PFSK-1 (cell line): ENCODE measurements around the gene GNPTAB.

ENCODE experiments used
- FOXP2 ChIP-seq: optimal IDR thresholded peaks from 2 replicates; pipeline ENCODE3; 2011; ENCODE audit warnings: borderline replicate concordance, control low read depth, inconsistent platforms; ENCODE audit not compliant: insufficient read depth; ENCODE audit errors: extremely low read length, extremely low read depth
- POLR2AphosphoS5 ChIP-seq: IDR thresholded peaks from 2 replicates; pipeline ENCODE4 v1.6.1; 2012; ENCODE audit warnings: low read depth, mild to moderate bottlenecking, control low read depth, low read length, moderate library complexity
- SIN3A ChIP-seq: IDR thresholded peaks from 2 replicates; pipeline ENCODE4 v1.6.1; 2012; ENCODE audit warnings: mild to moderate bottlenecking, low read length, moderate library complexity, borderline replicate concordance; ENCODE audit not compliant: insufficient read depth
- TAF1 ChIP-seq: IDR thresholded peaks from 2 replicates; pipeline ENCODE4 v1.6.1; 2012; ENCODE audit warnings: low read length, control low read depth, borderline replicate concordance; ENCODE audit not compliant: insufficient read depth
- TF ChIP-seq, protein P1 (sequence below), 2 experiments: IDR thresholded peaks; 2 replicates each; pipeline versions ENCODE4 v1.6.1 to v1.8.0; 2011 to 2012; ENCODE audit warnings: low read depth in 2 of 2, low read length in 2 of 2, control low read depth in 1 of 2, inconsistent platforms in 1 of 2, mild to moderate bottlenecking in 1 of 2, moderate library complexity in 1 of 2; ENCODE audit not compliant: insufficient read depth in 1 of 2

Gene GNPTAB

DNA sequence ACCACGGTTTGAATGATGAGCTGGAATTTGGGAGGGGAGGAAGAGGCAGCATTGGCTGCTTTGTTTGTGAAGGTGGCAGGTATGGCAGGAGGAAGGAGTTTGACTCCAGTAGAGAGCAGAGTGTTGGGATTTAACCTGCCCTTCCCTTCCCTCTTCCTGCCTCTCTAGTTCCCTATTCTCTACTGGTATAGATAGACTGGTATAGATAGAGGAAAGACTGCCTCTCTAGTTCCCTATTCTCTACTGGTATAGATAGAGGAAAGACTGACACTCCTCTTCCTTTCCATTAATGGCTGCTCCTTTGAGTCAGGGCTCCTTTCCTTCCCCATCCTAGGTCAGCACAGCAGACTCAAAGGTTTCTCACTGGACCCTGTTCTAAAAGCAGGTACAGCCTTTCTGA lies 83.1 kb downstream of the GNPTAB start:
- TF ChIP-seq SIN3A (no peak), FOXP2 (no peak), POLR2AphosphoS5 (no peak), TAF1 (no peak)
- TF ChIP-seq, protein P1, sequence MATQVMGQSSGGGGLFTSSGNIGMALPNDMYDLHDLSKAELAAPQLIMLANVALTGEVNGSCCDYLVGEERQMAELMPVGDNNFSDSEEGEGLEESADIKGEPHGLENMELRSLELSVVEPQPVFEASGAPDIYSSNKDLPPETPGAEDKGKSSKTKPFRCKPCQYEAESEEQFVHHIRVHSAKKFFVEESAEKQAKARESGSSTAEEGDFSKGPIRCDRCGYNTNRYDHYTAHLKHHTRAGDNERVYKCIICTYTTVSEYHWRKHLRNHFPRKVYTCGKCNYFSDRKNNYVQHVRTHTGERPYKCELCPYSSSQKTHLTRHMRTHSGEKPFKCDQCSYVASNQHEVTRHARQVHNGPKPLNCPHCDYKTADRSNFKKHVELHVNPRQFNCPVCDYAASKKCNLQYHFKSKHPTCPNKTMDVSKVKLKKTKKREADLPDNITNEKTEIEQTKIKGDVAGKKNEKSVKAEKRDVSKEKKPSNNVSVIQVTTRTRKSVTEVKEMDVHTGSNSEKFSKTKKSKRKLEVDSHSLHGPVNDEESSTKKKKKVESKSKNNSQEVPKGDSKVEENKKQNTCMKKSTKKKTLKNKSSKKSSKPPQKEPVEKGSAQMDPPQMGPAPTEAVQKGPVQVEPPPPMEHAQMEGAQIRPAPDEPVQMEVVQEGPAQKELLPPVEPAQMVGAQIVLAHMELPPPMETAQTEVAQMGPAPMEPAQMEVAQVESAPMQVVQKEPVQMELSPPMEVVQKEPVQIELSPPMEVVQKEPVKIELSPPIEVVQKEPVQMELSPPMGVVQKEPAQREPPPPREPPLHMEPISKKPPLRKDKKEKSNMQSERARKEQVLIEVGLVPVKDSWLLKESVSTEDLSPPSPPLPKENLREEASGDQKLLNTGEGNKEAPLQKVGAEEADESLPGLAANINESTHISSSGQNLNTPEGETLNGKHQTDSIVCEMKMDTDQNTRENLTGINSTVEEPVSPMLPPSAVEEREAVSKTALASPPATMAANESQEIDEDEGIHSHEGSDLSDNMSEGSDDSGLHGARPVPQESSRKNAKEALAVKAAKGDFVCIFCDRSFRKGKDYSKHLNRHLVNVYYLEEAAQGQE (IDR thresholded peaks at IDR 0.05; ENCODE audit: insufficient read depth in 1 of 2, low read depth in 2 of 2, low read length in 2 of 2) = no peak

DNA sequence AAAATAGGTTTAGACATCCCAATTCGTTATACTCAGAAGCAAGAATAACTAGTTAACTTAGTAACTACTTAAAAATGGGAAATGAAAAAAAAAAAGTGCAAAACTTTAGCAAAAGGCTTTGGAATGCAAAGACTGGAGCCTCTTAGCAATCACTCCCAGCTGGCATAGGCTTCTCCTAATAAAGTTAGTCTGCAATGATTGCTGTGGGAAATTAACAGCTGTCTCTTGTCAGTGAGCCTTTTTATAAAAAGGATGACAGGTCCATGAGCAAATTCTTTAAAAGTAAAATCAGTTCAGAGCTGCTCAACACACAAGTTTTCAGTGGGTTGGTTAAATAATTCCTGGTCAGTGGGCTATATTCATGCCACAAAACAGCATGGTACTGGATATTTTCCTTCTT lies 84.1 kb downstream of the GNPTAB start:
- TF ChIP-seq FOXP2 (no peak), POLR2AphosphoS5 (no peak), SIN3A (no peak), TAF1 (no peak)
- TF ChIP-seq, protein P1 (IDR thresholded peaks at IDR 0.05; ENCODE audit: insufficient read depth in 1 of 2, low read depth in 2 of 2, low read length in 2 of 2) = no peak

DNA sequence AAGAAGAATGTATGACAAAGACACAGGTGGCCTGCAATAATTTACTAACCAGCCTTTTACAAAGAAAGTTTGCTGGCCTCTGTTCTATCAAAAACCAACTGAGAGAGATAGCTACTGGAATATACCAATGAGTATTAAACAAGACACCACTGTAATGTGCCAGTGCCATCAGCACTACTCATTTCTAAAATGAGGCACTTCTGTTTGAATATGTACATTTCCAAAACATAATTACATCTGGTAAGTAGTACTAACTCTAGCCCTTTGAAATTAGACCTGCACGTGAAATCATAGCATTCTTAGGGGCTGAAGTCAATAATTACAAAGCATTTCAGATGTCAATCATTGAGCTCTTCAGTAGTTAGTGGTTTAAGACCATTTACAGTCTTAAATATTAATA lies 84.6 kb downstream of the GNPTAB start:
- TF ChIP-seq POLR2AphosphoS5 (no peak), SIN3A (no peak), TAF1 (no peak), FOXP2 (no peak)
- TF ChIP-seq, protein P1 (IDR thresholded peaks at IDR 0.05; ENCODE audit: insufficient read depth in 1 of 2, low read depth in 2 of 2, low read length in 2 of 2) = no peak

DNA sequence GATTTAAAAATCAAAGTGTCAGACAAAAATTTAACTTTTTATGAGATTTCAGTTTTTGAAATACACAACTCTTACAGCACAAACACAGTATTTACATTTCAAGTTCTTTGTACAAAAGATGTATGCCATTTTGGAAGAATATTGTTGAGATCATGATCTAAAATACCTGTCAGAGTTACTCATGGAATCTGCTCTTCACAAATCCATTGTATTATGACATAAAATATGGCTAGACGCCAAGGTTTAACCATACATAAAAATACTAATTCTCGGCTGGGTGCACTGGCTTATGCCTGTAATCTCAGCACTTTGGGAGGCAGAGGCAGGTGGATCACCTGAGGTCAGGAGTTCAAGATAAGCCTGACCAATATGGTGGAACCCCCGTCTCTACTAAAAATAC lies 85.3 kb downstream of the GNPTAB start:
- TF ChIP-seq SIN3A (no peak), TAF1 (no peak), FOXP2 (no peak), POLR2AphosphoS5 (no peak)
- TF ChIP-seq, protein P1 (IDR thresholded peaks at IDR 0.05; ENCODE audit: insufficient read depth in 1 of 2, low read depth in 2 of 2, low read length in 2 of 2) = no peak

DNA sequence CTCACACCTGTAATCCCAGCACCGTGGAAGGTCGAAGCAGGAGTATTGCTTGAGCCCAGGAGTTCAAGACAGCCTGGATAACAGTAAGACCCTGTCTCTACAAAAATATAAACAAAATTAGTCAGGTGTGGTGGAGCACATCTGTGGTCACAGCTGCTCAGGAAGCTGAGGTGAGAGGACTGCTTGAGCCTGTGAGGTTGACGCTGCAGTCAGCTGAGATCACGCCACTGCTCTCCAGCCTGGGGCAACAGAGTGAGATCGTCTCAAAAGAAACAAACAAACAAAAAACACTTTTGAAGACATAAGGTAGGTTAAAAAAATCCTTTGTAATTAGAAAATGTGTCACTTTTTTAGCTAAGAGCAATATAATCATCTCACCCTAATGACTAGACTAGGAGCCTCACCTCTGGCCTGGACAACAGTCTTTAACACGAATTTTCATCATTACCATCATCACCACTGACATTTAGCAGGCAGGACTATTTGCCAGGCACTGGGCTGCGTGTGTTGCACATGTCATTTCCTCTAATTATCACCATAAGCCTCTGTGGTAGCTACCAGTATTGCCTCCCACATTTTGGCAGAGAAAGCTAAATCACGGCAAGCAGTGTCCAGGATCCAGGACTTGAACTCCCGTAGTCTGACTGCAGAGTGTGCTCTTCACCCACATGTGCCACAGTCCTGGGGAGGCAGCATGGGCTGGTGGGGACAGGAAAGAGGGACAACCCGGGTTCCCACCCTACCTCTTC lies 86.9 kb downstream of the GNPTAB start:
- TF ChIP-seq FOXP2 (no peak), TAF1 (no peak), SIN3A (no peak), POLR2AphosphoS5 (no peak)
- TF ChIP-seq, protein P1 (IDR thresholded peaks at IDR 0.05; ENCODE audit: insufficient read depth in 1 of 2, low read depth in 2 of 2, low read length in 2 of 2) = no peak
